ENCODE measurements around the gene TEX22. TPM values are rescaled to one million over a fixed set of nuclear protein-coding genes. Genes with fewer than 3 reads are reported as not detected.

The TEX22 gene
- total and polyA plus RNA-seq, 2 donors (not counting 1 experiment from before 2014, with no cell fraction given) = 1.7 to 7.0 TPM

DNA sequence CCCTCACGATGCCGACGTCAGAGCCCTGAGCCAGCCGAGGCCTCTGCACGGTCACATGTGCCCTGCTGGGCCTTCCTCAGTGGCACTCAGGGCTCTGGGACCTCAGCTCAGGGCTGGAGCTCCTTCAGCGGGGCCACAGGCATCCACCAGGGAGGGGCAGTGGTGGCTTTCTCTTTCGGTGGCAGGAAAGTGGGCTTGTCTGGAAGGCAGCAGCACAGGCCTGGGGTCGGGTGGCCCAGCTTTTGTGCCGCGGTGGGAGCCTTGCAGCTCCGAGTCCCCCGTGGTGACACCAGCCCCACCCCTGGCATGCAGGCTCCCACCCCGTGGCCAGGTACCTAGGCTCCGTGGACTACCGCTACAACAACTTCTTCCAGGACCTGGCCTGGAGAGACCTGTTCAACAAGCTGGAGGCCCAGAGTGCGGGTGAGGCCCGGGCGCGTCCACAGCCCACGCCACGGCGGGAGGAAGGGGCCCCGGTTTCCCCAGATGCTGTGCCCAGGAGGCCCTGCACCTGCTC is 14.2 kb upstream of the TEX22 start:
- ATAC-seq (ENCODE audit: low read depth) (no peak), DNase-seq (no peak)
- intact Hi-C loops (cut with micrococcal nuclease) = no loop called here
- Histone ChIP-seq H3K4me1 (ENCODE audit: control insufficient read depth in 2 of 2, insufficient read depth in 2 of 2, low read length in 2 of 2) (no peaks in the 10 kb centered on the region), H3K27me3 (replicated peaks in 1 of 4; ENCODE audit: control extremely low read depth in 1 of 4, control insufficient read depth in 3 of 4, insufficient read depth in 4 of 4, low read length in 3 of 4) (no peaks in the 10 kb centered on the region), H3K4me3 (ENCODE audit: control extremely low read depth in 1 of 5, extremely low read depth in 1 of 5, insufficient read depth in 1 of 5, low read depth in 2 of 5, low read length in 4 of 5) (no peak overlapping the region), H3K36me3 (replicated peaks in 1 of 2; ENCODE audit: control extremely low read depth in 1 of 2, control insufficient read depth in 1 of 2, extremely low read depth in 1 of 2, insufficient read depth in 2 of 2, low read length in 1 of 2) (no peaks in the 10 kb centered on the region), H3K79me2 (ENCODE audit: control insufficient read depth, insufficient read depth, low read length) (no peaks in the 10 kb centered on the region), H3K9me3 (ENCODE audit: control extremely low read depth in 1 of 3, control insufficient read depth in 2 of 3, insufficient read depth in 1 of 3, low read length in 2 of 3) (no peaks in the 10 kb centered on the region), H3K27ac (ENCODE audit: low read length in 2 of 2) (no peak overlapping the region), H4K20me1 (ENCODE audit: control insufficient read depth, insufficient read depth, low read length, poor library complexity, severe bottlenecking) (no peaks in the 10 kb centered on the region), H3K9ac (ENCODE audit: low read length) (no peak overlapping the region), H3K4me2 (replicated peaks; ENCODE audit: low read depth, low read length, poor library complexity, severe bottlenecking) (no peak overlapping the region), H2AFZ (ENCODE audit: insufficient read depth, low read depth, low read length, poor library complexity, severe bottlenecking) (no peak overlapping the region)
- Mint-ChIP-seq H3K4me1 (peaks cover 1% of the 10 kb centered on the region), H3K27me3 (no peaks in the 10 kb centered on the region), H3K9me3 (ENCODE audit: insufficient read depth) (no peaks in the 10 kb centered on the region), H3K4me3 (no peak overlapping the region), H3K27ac (no peak overlapping the region)
- TF ChIP-seq, protein P1, sequence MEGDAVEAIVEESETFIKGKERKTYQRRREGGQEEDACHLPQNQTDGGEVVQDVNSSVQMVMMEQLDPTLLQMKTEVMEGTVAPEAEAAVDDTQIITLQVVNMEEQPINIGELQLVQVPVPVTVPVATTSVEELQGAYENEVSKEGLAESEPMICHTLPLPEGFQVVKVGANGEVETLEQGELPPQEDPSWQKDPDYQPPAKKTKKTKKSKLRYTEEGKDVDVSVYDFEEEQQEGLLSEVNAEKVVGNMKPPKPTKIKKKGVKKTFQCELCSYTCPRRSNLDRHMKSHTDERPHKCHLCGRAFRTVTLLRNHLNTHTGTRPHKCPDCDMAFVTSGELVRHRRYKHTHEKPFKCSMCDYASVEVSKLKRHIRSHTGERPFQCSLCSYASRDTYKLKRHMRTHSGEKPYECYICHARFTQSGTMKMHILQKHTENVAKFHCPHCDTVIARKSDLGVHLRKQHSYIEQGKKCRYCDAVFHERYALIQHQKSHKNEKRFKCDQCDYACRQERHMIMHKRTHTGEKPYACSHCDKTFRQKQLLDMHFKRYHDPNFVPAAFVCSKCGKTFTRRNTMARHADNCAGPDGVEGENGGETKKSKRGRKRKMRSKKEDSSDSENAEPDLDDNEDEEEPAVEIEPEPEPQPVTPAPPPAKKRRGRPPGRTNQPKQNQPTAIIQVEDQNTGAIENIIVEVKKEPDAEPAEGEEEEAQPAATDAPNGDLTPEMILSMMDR (IDR thresholded peaks at IDR 0.05) = no peak
- no peak for TF ChIP-seq EZH2 (IDR thresholded peaks at IDR 0.05; ENCODE audit: borderline replicate concordance, insufficient read depth, low read depth, low read length, poor library complexity, severe bottlenecking)
- WGBS (ENCODE audit: insufficient coverage) = 98% methylated on average over 23 of the region's 23 CpGs
- ChIA-PET CTCF (interaction anchor here (1.3 kb wide), 1 partner anchor 12 kb away, joined by 3 read pairs; no protein-coding TSS in a partner anchor), POLR2A (no interaction called here)

DNA sequence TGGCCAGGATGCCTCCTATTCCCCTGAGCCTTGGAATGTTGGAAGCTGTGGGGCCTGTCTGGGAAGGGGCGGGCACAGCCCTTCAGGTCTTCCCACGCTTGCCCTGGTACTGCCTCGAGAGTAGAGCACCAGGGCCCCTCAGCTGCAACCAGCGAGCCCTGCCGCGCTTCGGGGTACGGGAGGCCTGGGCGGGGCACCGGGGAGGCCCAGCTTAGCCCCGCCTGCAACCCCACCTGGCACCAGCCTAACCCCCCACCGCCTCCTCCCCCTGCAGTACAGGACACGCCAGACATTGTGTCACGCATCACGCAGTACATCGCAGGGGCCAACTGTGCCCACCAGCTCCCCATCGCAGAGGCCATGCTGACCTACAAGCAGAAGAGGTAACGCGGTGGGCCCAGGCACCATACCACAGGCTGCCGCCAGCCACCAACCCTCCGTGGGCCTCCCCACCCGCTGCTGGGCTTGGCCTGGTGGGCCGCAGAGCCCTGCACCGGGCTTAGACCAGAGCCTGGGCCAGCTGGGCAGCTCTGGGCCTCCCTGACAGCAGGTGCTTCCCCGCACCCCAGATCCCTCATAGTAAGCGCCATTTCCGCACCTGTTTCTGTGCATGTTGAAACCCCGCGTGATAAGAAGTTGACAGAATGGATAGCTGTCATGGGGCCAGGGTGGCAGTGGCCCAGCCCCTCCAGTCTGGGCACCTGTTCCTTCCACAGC is 13.6 kb upstream of the TEX22 start:
- no peaks in the 10 kb centered on the region for H4K20me1 ChIP-seq (ENCODE audit: control insufficient read depth, insufficient read depth, low read length, poor library complexity, severe bottlenecking)
- ChIA-PET CTCF (interaction anchor here (1.3 kb wide), 1 partner anchor 13 kb away, joined by 3 read pairs; no protein-coding TSS in a partner anchor), POLR2A (no interaction called here)
- no peaks in the 10 kb centered on the region for H3K27me3 ChIP-seq (replicated peaks in 1 of 4; ENCODE audit: control extremely low read depth in 1 of 4, control insufficient read depth in 3 of 4, insufficient read depth in 4 of 4, low read length in 3 of 4)
- no peak overlapping the region for H3K27ac ChIP-seq (ENCODE audit: low read length in 2 of 2)
- Mint-ChIP-seq H3K27me3 (no peaks in the 10 kb centered on the region), H3K27ac (no peak overlapping the region), H3K9me3 (ENCODE audit: insufficient read depth) (no peaks in the 10 kb centered on the region), H3K4me1 (peaks cover 1% of the 10 kb centered on the region), H3K4me3 (no peak overlapping the region)
- no peaks in the 10 kb centered on the region for H3K9me3 ChIP-seq (ENCODE audit: control extremely low read depth in 1 of 3, control insufficient read depth in 2 of 3, insufficient read depth in 1 of 3, low read length in 2 of 3)
- DNase-seq = no peak
- H2AFZ ChIP-seq (ENCODE audit: insufficient read depth, low read depth, low read length, poor library complexity, severe bottlenecking) = no peak overlapping the region
- no peak overlapping the region for H3K4me3 ChIP-seq (ENCODE audit: control extremely low read depth in 1 of 5, extremely low read depth in 1 of 5, insufficient read depth in 1 of 5, low read depth in 2 of 5, low read length in 4 of 5)
- no peak for ATAC-seq (ENCODE audit: low read depth)
- no peak overlapping the region for H3K9ac ChIP-seq (ENCODE audit: low read length)
- intact Hi-C loops (cut with micrococcal nuclease) = no loop called here
- TF ChIP-seq, protein P1 (IDR thresholded peaks at IDR 0.05) = no peak
- TF ChIP-seq EZH2 (IDR thresholded peaks at IDR 0.05; ENCODE audit: borderline replicate concordance, insufficient read depth, low read depth, low read length, poor library complexity, severe bottlenecking) = no peak
- H3K79me2 ChIP-seq (ENCODE audit: control insufficient read depth, insufficient read depth, low read length) = no peaks in the 10 kb centered on the region
- H3K4me1 ChIP-seq (ENCODE audit: control insufficient read depth in 2 of 2, insufficient read depth in 2 of 2, low read length in 2 of 2) = peaks cover 0 to 4% of the 10 kb centered on the region in 2 donors
- H3K4me2 ChIP-seq (replicated peaks; ENCODE audit: low read depth, low read length, poor library complexity, severe bottlenecking) = no peak overlapping the region
- no peaks in the 10 kb centered on the region for H3K36me3 ChIP-seq (replicated peaks in 1 of 2; ENCODE audit: control extremely low read depth in 1 of 2, control insufficient read depth in 1 of 2, extremely low read depth in 1 of 2, insufficient read depth in 2 of 2, low read length in 1 of 2)
- 98% methylated on average over 29 of the region's 29 CpGs for WGBS (ENCODE audit: insufficient coverage)
